ENCODE measurements around the gene SARNP. TPM values are rescaled to one million over a fixed set of nuclear protein-coding genes. Genes with fewer than 3 reads are reported as not detected.
"Not testable (repeated sequence)": the region's sequence is repeated elsewhere in the genome, so short reads cannot be mapped to it uniquely, and the experiment has no call there.

The SARNP gene
- polyA plus RNA-seq, 1 donor: 64.9 TPM

GRCh38 chr12:55839345-55840140, 22.0 kb upstream of the SARNP start:
- DNase-seq: no peak

GRCh38 chr12:55838361-55838760, 20.8 kb upstream of the SARNP start:
- no peak for DNase-seq

- not testable (repeated sequence) for DNase-seq
These were observed 16.9 kb upstream of the SARNP start for GRCh38 chr12:55834400-55834799.

GRCh38 chr12:55833056-55833455, 15.5 kb upstream of the SARNP start:
- no peak for DNase-seq

GRCh38 chr12:55831447-55831815, 13.9 kb upstream of the SARNP start:
- DNase-seq: peak; percentile 49

GRCh38 chr12:55830601-55831446, 13.3 kb upstream of the SARNP start:
- peak; percentile 93 for DNase-seq

- peak; percentile 54 for DNase-seq
These were observed 12.6 kb upstream of the SARNP start for GRCh38 chr12:55829967-55830600.

GRCh38 chr12:55828357-55828756, 10.8 kb upstream of the SARNP start:
- no peak for DNase-seq

GRCh38 chr12:55827806-55828205, 10.3 kb upstream of the SARNP start:
- no peak for DNase-seq

GRCh38 chr12:55824726-55825125, 7.2 kb upstream of the SARNP start:
- no peak for DNase-seq

- DNase-seq: no peak
These were observed 5.9 kb upstream of the SARNP start for GRCh38 chr12:55823419-55823818.

GRCh38 chr12:55822228-55822627, 4.7 kb upstream of the SARNP start:
- DNase-seq: no peak

- no peak for DNase-seq
These were observed 3.2 kb upstream of the SARNP start for GRCh38 chr12:55820679-55821078.

- DNase-seq: no peak
These were observed 1.4 kb upstream of the SARNP start for GRCh38 chr12:55818886-55819285.

- no peak for DNase-seq
These were observed 710 bp upstream of the SARNP start for GRCh38 chr12:55818140-55818728.

- DNase-seq: no peak
These were observed 611 bp downstream of the SARNP start for GRCh38 chr12:55816881-55817344.

GRCh38 chr12:55815473-55815872, 2.1 kb downstream of the SARNP start:
- no peak for DNase-seq

GRCh38 chr12:55814257-55814656, 3.3 kb downstream of the SARNP start:
- no peak for DNase-seq

- no peak for DNase-seq
These were observed 5.4 kb downstream of the SARNP start for GRCh38 chr12:55812088-55812487.

GRCh38 chr12:55809274-55809673, 8.2 kb downstream of the SARNP start:
- no peak for DNase-seq

- no peak for DNase-seq
These were observed 10.5 kb downstream of the SARNP start for GRCh38 chr12:55806982-55807381.

- DNase-seq: no peak
These were observed 20.0 kb downstream of the SARNP start for GRCh38 chr12:55797550-55797949.

GRCh38 chr12:55797068-55797467, 20.5 kb downstream of the SARNP start:
- peak; percentile 42 for DNase-seq
